Gastrocnemius medialis (tissue), 4 donors: Measurements from ENCODE around the gene DIP2C.

Experiments
- CTCF ChIP-seq, 5 experiments: fragments of 450-650 bp in 3 of 5; fragments of 200-600 bp in 2 of 5; sonication (generic) in 2 of 5; IDR thresholded peaks in 4 of 5; conservative IDR thresholded peaks in 1 of 5; 1 replicate in 4 of 5; 2 replicates in 1 of 5; pipeline ENCODE4 v1.5.1; 2016 to 2019; ENCODE audit warnings: antibody characterized with exemption in 5 of 5, mild to moderate bottlenecking in 3 of 5, moderate library complexity in 3 of 5
- POLR2A ChIP-seq, 2 donors: fragments of 450-650 bp; IDR thresholded peaks; one replicate each; pipeline ENCODE4 v1.6.1; 2017; ENCODE audit warnings: antibody characterized with exemption in 2 of 2, mild to moderate bottlenecking in 2 of 2, moderate library complexity in 2 of 2

DNA sequence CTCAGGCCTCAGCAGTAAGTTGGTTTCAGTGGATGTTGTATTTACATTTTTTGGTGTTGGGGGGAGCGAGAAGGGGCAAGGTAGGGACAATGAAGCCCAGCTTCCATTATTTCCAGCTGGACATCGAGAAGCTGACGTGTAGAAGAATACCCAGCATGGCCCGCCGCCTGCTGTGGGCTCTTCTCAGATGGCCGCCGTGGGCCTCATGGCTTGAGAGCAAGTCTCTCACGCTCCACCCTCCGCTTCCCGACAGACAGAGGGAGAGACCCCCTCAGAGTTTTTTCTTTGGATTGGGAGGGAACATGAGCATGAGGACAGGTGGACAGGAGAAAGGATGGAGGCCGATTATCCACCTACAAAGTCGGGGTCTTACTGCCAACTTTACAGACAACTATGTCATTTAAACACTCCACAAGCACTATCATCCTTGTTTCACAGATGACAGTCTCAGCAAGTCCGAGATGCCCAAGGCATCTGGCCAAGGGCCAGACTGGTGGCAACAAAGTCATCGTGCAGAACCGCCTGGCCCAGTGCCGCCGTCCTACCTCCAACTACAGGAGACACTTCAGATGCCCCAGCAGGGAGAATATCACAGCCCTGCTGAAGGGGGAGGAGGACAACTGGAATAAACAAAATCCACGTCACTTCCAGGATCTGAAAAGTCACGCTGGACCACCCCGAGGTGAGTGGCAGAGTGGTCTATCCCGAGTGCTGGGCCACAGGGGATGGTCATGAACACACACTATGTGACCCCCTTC lies 195.9 kb downstream of the DIP2C start:
- TF ChIP-seq POLR2A (IDR thresholded peaks at IDR 0.05) (no peak), CTCF (IDR thresholded peaks at IDR 0.05 in 4 of 5, conservative IDR thresholded peaks at IDR 0.05 in 1 of 5) (no peak)
